GM12891 (cell line): ENCODE measurements around the gene RPA3.

Experiments used
- POLR2A ChIP-seq: IDR thresholded peaks from 2 replicates; pipeline ENCODE4 v1.6.1; 2011; ENCODE audit warnings: low read depth, low read length, control low read depth
- POLR2AphosphoS5 ChIP-seq: IDR thresholded peaks from 2 replicates; pipeline ENCODE4 v1.6.1; 2011; ENCODE audit warnings: low read depth, low read length, control low read depth
- TAF1 ChIP-seq: IDR thresholded peaks from 2 replicates; pipeline ENCODE4 v1.6.1; 2011; ENCODE audit warnings: low read depth, low read length, control low read depth

GRCh38 chr7:7654964-7655715, 63.3 kb downstream of the RPA3 start:
- TF ChIP-seq POLR2AphosphoS5 (no peak), POLR2A (no peak), TAF1 (no peak)
